MM.1S (cell line): ENCODE results near the gene COL12A1.

Experiments
- DNase-seq: peaks from one replicate; pipeline ENCODE4 v3.0.0-alpha.2; 2015
- H2AFZ ChIP-seq: fragments of 300-600 bp; sonication (generic); 2 replicates; pipeline ENCODE4 v1.6.0; 2016; ENCODE audit warnings: antibody characterized with exemption, low read length
- H3F3A ChIP-seq: fragments of 300-600 bp; sonication (generic); 2 replicates; pipeline ENCODE4 v1.6.1; 2016; ENCODE audit warnings: mild to moderate bottlenecking, antibody characterized with exemption, low read length, moderate library complexity, mixed read lengths; ENCODE audit not compliant: insufficient read depth
- H3K27ac ChIP-seq: fragments of 300-600 bp; sonication (generic); 2 replicates; pipeline ENCODE4 v1.5.1; 2016; ENCODE audit warnings: mild to moderate bottlenecking, low read length
- H3K27me3 ChIP-seq: fragments of 300-600 bp; sonication (generic); replicated peaks from 2 replicates; pipeline ENCODE4 v1.6.0; 2016; ENCODE audit warnings: low read length; ENCODE audit not compliant: insufficient read depth
- H3K36me3 ChIP-seq: fragments of 300-600 bp; sonication (generic); replicated peaks from 2 replicates; pipeline ENCODE4 v1.6.1; 2016; ENCODE audit warnings: mild to moderate bottlenecking, low read length, mixed read lengths; ENCODE audit not compliant: insufficient read depth
- H3K4me1 ChIP-seq: fragments of 300-600 bp; sonication (generic); 2 replicates; pipeline ENCODE4 v1.6.1; 2016; ENCODE audit warnings: low read length, mixed read lengths
- H3K4me2 ChIP-seq: fragments of 300-600 bp; sonication (generic); 2 replicates; pipeline ENCODE4 v1.6.0; 2016; ENCODE audit warnings: low read depth, low read length
- H3K4me3 ChIP-seq: fragments of 300-600 bp; sonication (generic); 2 replicates; pipeline ENCODE4 v1.5.1; 2016; ENCODE audit warnings: low read length, mixed read lengths
- H3K79me2 ChIP-seq: fragments of 300-600 bp; sonication (generic); 2 replicates; pipeline ENCODE4 v1.6.1; 2016; ENCODE audit warnings: mixed run types, low read length, mixed read lengths
- H3K9ac ChIP-seq: fragments of 300-600 bp; sonication (generic); 2 replicates; pipeline ENCODE4 v1.6.1; 2016; ENCODE audit warnings: low read length, mixed read lengths
- H3K9me2 ChIP-seq: fragments of 300-600 bp; sonication (generic); replicated peaks from 2 replicates; pipeline ENCODE4 v1.6.1; 2016; ENCODE audit warnings: mild to moderate bottlenecking, low read length, mixed read lengths; ENCODE audit not compliant: insufficient read depth
- H3K9me3 ChIP-seq: fragments of 300-600 bp; sonication (generic); replicated peaks from 2 replicates; pipeline ENCODE4 v1.6.1; 2016; ENCODE audit warnings: mild to moderate bottlenecking, low read length, mixed read lengths; ENCODE audit not compliant: insufficient read depth
- H4K20me1 ChIP-seq: fragments of 300-600 bp; sonication (generic); 2 replicates; pipeline ENCODE4 v1.6.1; 2016; ENCODE audit warnings: mild to moderate bottlenecking, low read length, moderate library complexity, mixed read lengths; ENCODE audit not compliant: insufficient read depth
- EZH2 ChIP-seq: fragments of 300-600 bp; sonication (generic); optimal IDR thresholded peaks from 2 replicates; pipeline ENCODE3; 2017; ENCODE audit warnings: low read depth, mild to moderate bottlenecking, antibody characterized with exemption, low read length, mixed read lengths
- EZH2phosphoT487 ChIP-seq: fragments of 300-600 bp; sonication (generic); IDR thresholded peaks from 2 replicates; pipeline ENCODE4 v1.6.1; 2018; ENCODE audit warnings: antibody characterized with exemption, low read length
- TF ChIP-seq, protein P1 (sequence below): fragments of 300-600 bp; sonication (generic); IDR thresholded peaks from 2 replicates; pipeline ENCODE4 v1.5.1; 2016; ENCODE audit warnings: antibody characterized with exemption, low read length, mixed read lengths

The COL12A1 gene

DNA sequence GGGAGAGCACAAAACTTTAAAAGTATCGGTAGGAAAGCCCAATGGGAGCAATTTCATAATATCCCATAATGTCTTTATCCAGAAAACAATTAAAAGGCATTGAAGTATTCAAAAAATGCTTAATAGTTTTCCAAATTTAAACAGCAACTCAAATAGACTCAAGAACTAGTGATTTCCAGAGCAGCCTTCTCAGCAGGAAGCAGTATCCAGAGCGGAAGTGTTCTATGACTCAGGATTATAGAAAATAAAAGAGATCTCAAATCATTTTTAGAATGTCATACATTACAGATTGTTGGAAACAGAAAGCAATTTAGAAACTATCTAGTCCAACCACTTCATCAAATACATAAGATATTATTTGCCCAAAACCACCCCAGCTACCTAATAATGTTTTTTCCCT lies 79.3 kb downstream of the COL12A1 start:
- Histone ChIP-seq H3K9ac (no peak overlapping the region), H3K27me3 (no peaks in the 10 kb centered on the region), H3F3A (no peaks in the 10 kb centered on the region), H3K4me3 (no peak overlapping the region), H3K4me2 (no peak overlapping the region), H3K36me3 (no peaks in the 10 kb centered on the region), H4K20me1 (no peaks in the 10 kb centered on the region), H3K79me2 (no peaks in the 10 kb centered on the region), H3K27ac (no peak overlapping the region), H3K4me1 (no peaks in the 10 kb centered on the region), H3K9me2 (no peaks in the 10 kb centered on the region), H2AFZ (no peak overlapping the region), H3K9me3 (no peaks in the 10 kb centered on the region)
- no peak for DNase-seq
- no peak for TF ChIP-seq EZH2phosphoT487
- TF ChIP-seq, protein P1, sequence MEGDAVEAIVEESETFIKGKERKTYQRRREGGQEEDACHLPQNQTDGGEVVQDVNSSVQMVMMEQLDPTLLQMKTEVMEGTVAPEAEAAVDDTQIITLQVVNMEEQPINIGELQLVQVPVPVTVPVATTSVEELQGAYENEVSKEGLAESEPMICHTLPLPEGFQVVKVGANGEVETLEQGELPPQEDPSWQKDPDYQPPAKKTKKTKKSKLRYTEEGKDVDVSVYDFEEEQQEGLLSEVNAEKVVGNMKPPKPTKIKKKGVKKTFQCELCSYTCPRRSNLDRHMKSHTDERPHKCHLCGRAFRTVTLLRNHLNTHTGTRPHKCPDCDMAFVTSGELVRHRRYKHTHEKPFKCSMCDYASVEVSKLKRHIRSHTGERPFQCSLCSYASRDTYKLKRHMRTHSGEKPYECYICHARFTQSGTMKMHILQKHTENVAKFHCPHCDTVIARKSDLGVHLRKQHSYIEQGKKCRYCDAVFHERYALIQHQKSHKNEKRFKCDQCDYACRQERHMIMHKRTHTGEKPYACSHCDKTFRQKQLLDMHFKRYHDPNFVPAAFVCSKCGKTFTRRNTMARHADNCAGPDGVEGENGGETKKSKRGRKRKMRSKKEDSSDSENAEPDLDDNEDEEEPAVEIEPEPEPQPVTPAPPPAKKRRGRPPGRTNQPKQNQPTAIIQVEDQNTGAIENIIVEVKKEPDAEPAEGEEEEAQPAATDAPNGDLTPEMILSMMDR: no peak
- TF ChIP-seq EZH2: no peak

DNA sequence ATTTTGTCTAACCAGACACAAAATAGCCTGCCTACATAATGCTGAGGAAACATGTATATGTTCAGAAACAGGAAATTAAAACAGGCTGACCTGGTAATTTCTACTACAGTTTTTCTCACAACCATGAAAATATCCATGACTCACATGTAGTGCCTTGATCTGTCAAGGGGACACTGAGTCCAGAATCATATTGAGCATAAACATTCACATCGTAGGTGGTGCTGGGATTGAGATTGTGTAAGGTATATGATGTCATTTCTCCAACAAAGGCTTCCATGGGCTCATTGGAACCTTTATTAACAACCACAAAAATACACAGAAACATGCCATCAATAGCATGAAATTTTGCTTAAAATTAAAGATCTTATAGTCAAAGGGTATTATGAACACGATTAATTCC lies 80.9 kb downstream of the COL12A1 start:
- no peaks in the 10 kb centered on the region for H3K9me3 ChIP-seq
- no peak overlapping the region for H3K27ac ChIP-seq
- no peak overlapping the region for H3K4me2 ChIP-seq
- H3F3A ChIP-seq: no peaks in the 10 kb centered on the region
- H3K9me2 ChIP-seq: no peaks in the 10 kb centered on the region
- H3K79me2 ChIP-seq: no peaks in the 10 kb centered on the region
- no peaks in the 10 kb centered on the region for H3K36me3 ChIP-seq
- H2AFZ ChIP-seq: no peak overlapping the region
- H3K4me1 ChIP-seq: no peaks in the 10 kb centered on the region
- no peak for DNase-seq
- H3K9ac ChIP-seq: no peak overlapping the region
- H3K27me3 ChIP-seq: no peaks in the 10 kb centered on the region
- TF ChIP-seq, protein P1: no peak
- TF ChIP-seq EZH2phosphoT487: no peak
- H3K4me3 ChIP-seq: no peak overlapping the region
- H4K20me1 ChIP-seq: no peaks in the 10 kb centered on the region

DNA sequence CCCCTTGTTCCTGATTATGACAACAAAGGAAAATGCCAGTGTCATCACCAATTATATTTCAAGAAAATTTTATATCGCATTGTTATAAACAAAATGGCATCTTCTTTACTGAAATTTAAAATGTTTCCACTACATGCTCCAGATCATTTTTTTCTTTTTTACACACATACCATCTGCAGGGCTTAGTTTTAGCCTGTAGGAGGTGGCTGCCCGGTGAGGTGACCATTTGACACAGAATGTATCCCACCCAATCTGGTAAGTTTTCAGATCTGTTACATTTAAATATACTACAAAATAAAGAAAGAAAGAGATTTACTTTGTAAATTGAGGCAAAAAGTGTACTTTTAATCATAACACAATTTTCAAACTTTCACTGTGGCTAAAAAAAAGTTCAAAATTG lies 81.8 kb downstream of the COL12A1 start:
- H3K4me1 ChIP-seq: no peaks in the 10 kb centered on the region
- no peaks in the 10 kb centered on the region for H3K79me2 ChIP-seq
- no peaks in the 10 kb centered on the region for H3K9me2 ChIP-seq
- no peaks in the 10 kb centered on the region for H3F3A ChIP-seq
- H3K36me3 ChIP-seq: no peaks in the 10 kb centered on the region
- H3K4me3 ChIP-seq: no peak overlapping the region
- H4K20me1 ChIP-seq: no peaks in the 10 kb centered on the region
- H2AFZ ChIP-seq: no peak overlapping the region
- no peak overlapping the region for H3K27ac ChIP-seq
- DNase-seq: no peak
- TF ChIP-seq EZH2: no peak
- TF ChIP-seq, protein P1: no peak
- no peak for TF ChIP-seq EZH2phosphoT487
- no peaks in the 10 kb centered on the region for H3K27me3 ChIP-seq
- H3K9me3 ChIP-seq: no peaks in the 10 kb centered on the region
- no peak overlapping the region for H3K4me2 ChIP-seq
- H3K9ac ChIP-seq: no peak overlapping the region
